BJ (cell line): ENCODE results near the gene NF1. TPM values are rescaled to one million over a fixed set of nuclear protein-coding genes. Genes with fewer than 3 reads are reported as not detected.

ENCODE experiments used
- CTCF ChIA-PET: fragments of 350-600 bp; formaldehyde crosslinking; extraction: SDS; loops from one replicate; lab custom pipeline; 2021; ENCODE audit warnings: antibody characterized with exemption, inconsistent platforms; lab: Yijun Ruan, JAX
- POLR2A ChIA-PET: fragments of 300-600 bp; sonication (Branson Sonifier 250); formaldehyde crosslinking; extraction: SDS; loops from one replicate; lab custom pipeline; 2021; ENCODE audit warnings: antibody characterized with exemption; lab: Charles Lee
- DNase-seq: peaks from one replicate; pipeline ENCODE4 v3.0.0-alpha.2; 2011; ENCODE audit warnings: low read depth
- H3K27me3 ChIP-seq: 2 replicates; pipeline ENCODE4 v1.6.0; 2011; ENCODE audit warnings: low read length; ENCODE audit not compliant: control insufficient read depth, insufficient read depth
- H3K36me3 ChIP-seq: 2 replicates; pipeline ENCODE4 v1.5.1; 2011; ENCODE audit warnings: low read length; ENCODE audit not compliant: control insufficient read depth, insufficient read depth
- H3K4me3 ChIP-seq: 2 replicates; pipeline ENCODE4 v1.5.1; 2011; ENCODE audit warnings: low read depth, mild to moderate bottlenecking, control low read depth, low read length
- CTCF ChIP-seq: IDR thresholded peaks from 2 replicates; pipeline ENCODE4 v1.5.1; 2011; ENCODE audit warnings: low read depth, mild to moderate bottlenecking, control low read depth, inconsistent platforms, low read length, moderate library complexity; ENCODE audit not compliant: insufficient read depth
- polyA plus RNA-seq: library from polyadenylated mRNA; depleted of rRNA; stranded (reverse); fragments of >200 nt; gene quantifications from 2 replicates; pipeline ENCODE4 v1.2.3, GENCODE V29; 2011

NF1 gene
- polyA plus RNA-seq, 1 experiment, result 29.3 TPM

DNA sequence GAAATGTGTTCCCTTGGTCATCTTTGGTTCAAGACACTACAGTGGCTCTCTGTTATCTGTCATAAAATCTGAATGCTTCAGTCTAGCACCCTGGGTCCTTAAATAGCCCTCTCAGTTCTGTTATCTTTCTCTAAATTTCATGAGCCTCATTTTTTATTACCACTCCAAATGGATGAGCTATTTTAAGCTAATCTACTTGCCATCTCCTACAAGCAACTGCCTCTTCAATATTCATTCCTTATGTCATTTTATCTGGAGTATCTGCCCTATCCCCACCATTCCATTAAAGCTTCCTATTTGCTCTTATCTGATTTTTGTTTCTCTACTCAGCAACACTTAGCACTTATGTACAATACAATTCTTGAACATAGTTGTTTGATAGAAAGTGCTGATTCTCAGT is 254.7 kb downstream of the NF1 start:
- no peak for DNase-seq
- POLR2A ChIA-PET, result no interaction called here
- CTCF ChIA-PET, result no interaction called here

DNA sequence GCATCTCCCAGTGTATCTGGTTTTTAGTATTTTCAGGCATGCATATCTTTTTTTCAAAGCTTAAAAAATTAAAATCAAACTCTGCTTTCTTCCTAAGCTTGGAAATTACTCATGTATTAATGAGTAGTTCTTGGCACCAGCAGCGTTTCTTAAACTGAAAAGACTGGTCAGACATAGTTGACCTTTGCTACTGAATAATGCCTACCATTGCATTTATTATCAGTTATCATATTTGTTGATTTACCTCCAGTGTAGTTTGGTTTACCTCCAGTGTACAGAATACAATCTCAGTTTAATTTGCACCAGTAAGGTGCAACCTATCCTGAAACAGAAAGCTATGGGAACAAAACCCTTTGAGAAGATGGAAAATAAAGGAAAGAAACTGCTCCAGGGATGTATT is 261.2 kb downstream of the NF1 start:
- ChIA-PET POLR2A (no interaction called here), CTCF (interaction anchor here (0.7 to 1.4 kb wide), 2 partner anchors 13 to 14 kb away, joined by 3 to 4 read pairs; no protein-coding TSS in a partner anchor)
- no peak for DNase-seq
- Histone ChIP-seq H3K36me3 (peaks cover 9% of the 10 kb centered on the region), H3K27me3 (no peaks in the 10 kb centered on the region), H3K4me3 (no peak overlapping the region)
- no peak for TF ChIP-seq CTCF

More for the DNA sequence above, 254.7 kb downstream of the NF1 start:
- Histone ChIP-seq H3K4me3 (no peak overlapping the region), H3K36me3 (peaks cover 3% of the 10 kb centered on the region; the same call in 1 of the 2 replicates), H3K27me3 (no peaks in the 10 kb centered on the region)
- TF ChIP-seq CTCF, result no peak

- Histone ChIP-seq H3K4me3 (no peak overlapping the region), H3K27me3 (no peaks in the 10 kb centered on the region), H3K36me3 (peaks cover 9% of the 10 kb centered on the region)
- POLR2A ChIA-PET, result no interaction called here
- no peak for TF ChIP-seq CTCF
- DNase-seq, result no peak
- CTCF ChIA-PET, result interaction anchor here (1.0 kb wide), 1 partner anchor 10 kb away, joined by 3 read pairs; no protein-coding TSS in a partner anchor
Observed at GRCh38 chr17:31357091-31357490, 262.3 kb downstream of the NF1 start.

DNA sequence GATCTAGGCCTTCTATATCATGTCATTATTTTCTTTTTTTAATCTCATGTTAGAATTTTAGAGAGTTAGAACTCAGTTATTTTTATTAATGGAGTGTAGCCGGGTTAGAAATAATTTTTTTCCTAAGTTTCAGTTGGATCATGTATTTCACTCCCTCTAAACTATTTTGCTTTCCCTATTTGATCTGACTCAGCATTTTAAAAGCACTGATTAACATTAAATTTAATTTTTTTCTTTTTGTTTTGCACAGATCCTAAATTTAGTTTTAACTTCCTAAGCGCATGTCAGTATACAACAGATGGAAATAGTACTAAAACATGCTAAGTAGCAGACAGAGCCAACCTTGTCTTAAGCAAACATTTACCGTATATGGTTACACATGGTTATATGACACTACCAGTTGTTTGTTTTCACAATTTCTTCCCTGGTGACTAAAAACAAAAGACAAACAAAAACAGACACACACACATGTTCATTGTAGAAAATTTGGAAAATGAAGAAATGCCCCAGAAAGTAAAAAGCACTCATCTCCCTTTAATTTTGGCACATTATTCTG is 263.1 kb downstream of the NF1 start:
- ChIA-PET POLR2A (no interaction called here), CTCF (no interaction called here)
- no peaks in the 10 kb centered on the region for H3K27me3 ChIP-seq
- no peak for DNase-seq
- peaks cover 9% of the 10 kb centered on the region for H3K36me3 ChIP-seq
- no peak overlapping the region for H3K4me3 ChIP-seq
- TF ChIP-seq CTCF, result no peak

GRCh38 chr17:31364012-31364411 is 269.2 kb downstream of the NF1 start:
- POLR2A ChIA-PET, result no interaction called here
- peaks cover 4% of the 10 kb centered on the region for H3K36me3 ChIP-seq
- CTCF ChIA-PET, result no interaction called here
- TF ChIP-seq CTCF, result no peak
- H3K27me3 ChIP-seq, result no peaks in the 10 kb centered on the region
- DNase-seq, result no peak
- H3K4me3 ChIP-seq, result no peak overlapping the region
